Jurkat, Clone E6-1 (cell line): ENCODE results near the gene PON1.

Source experiments
- DNase-seq: peaks from one replicate; pipeline ENCODE4 v3.0.0-alpha.2; 2011; ENCODE audit warnings: low read depth, low spot score
- H3K4me3 ChIP-seq: 2 replicates; pipeline ENCODE4 v1.5.1; 2011; ENCODE audit warnings: mild to moderate bottlenecking, low read length, control low read depth, moderate library complexity

PON1 gene

GRCh38 chr7:95319570-95319969 lies 4.8 kb downstream of the PON1 start:
- no peak overlapping the region for H3K4me3 ChIP-seq
- no peak for DNase-seq

GRCh38 chr7:95318501-95319100 lies 5.7 kb downstream of the PON1 start:
- H3K4me3 ChIP-seq: no peak overlapping the region
- DNase-seq: no peak

GRCh38 chr7:95317966-95318365 lies 6.4 kb downstream of the PON1 start:
- no peak overlapping the region for H3K4me3 ChIP-seq

GRCh38 chr7:95317546-95317945 lies 6.8 kb downstream of the PON1 start:
- DNase-seq: no peak
- H3K4me3 ChIP-seq: no peak overlapping the region

More at GRCh38 chr7:95317966-95318365, 6.4 kb downstream of the PON1 start:
- no peak for DNase-seq

GRCh38 chr7:95316588-95316987 lies 7.7 kb downstream of the PON1 start:
- no peak for DNase-seq
- no peak overlapping the region for H3K4me3 ChIP-seq

GRCh38 chr7:95312561-95312960 lies 11.8 kb downstream of the PON1 start:
- no peak for DNase-seq
- H3K4me3 ChIP-seq: no peak overlapping the region

- DNase-seq: no peak
- H3K4me3 ChIP-seq: no peak overlapping the region
Observed at GRCh38 chr7:95311389-95311788, 12.9 kb downstream of the PON1 start.

GRCh38 chr7:95309951-95310350 lies 14.4 kb downstream of the PON1 start:
- no peak for DNase-seq
- H3K4me3 ChIP-seq: no peak overlapping the region

- no peak overlapping the region for H3K4me3 ChIP-seq
- no peak for DNase-seq
Observed at GRCh38 chr7:95304990-95305389, 19.3 kb downstream of the PON1 start.

- no peak for DNase-seq
Observed at GRCh38 chr7:95303013-95303905, 21.1 kb downstream of the PON1 start.

GRCh38 chr7:95298091-95298490 lies 26.2 kb downstream of the PON1 start:
- DNase-seq: no peak
- no peak overlapping the region for H3K4me3 ChIP-seq

More at GRCh38 chr7:95303013-95303905, 21.1 kb downstream of the PON1 start:
- H3K4me3 ChIP-seq: no peak overlapping the region

- DNase-seq: no peak
- no peak overlapping the region for H3K4me3 ChIP-seq
Observed at GRCh38 chr7:95297041-95297440, 27.3 kb downstream of the PON1 start.

- no peak for DNase-seq
Observed at GRCh38 chr7:95296456-95296855, 27.9 kb downstream of the PON1 start.

GRCh38 chr7:95295397-95295796 lies 28.9 kb downstream of the PON1 start:
- DNase-seq: no peak
- H3K4me3 ChIP-seq: no peak overlapping the region

More at GRCh38 chr7:95296456-95296855, 27.9 kb downstream of the PON1 start:
- no peak overlapping the region for H3K4me3 ChIP-seq

GRCh38 chr7:95290166-95290830 lies 34.0 kb downstream of the PON1 start:
- no peak for DNase-seq
- H3K4me3 ChIP-seq: no peak overlapping the region

- no peak for DNase-seq
Observed at GRCh38 chr7:95286096-95286495, 38.2 kb downstream of the PON1 start.

GRCh38 chr7:95279417-95279816 lies 44.9 kb downstream of the PON1 start:
- no peak for DNase-seq
- H3K4me3 ChIP-seq: no peak overlapping the region

More at GRCh38 chr7:95286096-95286495, 38.2 kb downstream of the PON1 start:
- no peak overlapping the region for H3K4me3 ChIP-seq

- no peak overlapping the region for H3K4me3 ChIP-seq
- no peak for DNase-seq
Observed at GRCh38 chr7:95276114-95276513, 48.2 kb downstream of the PON1 start.

GRCh38 chr7:95269640-95270039 lies 54.7 kb downstream of the PON1 start:
- no peak overlapping the region for H3K4me3 ChIP-seq
- no peak for DNase-seq

- H3K4me3 ChIP-seq: no peak overlapping the region
- no peak for DNase-seq
Observed at GRCh38 chr7:95267754-95268153, 56.6 kb downstream of the PON1 start.
